Erythroblast (primary cell): Measurements from ENCODE around the gene POLR3A.

ENCODE experiments used
- GATA1 ChIP-seq: IDR thresholded peaks from 2 replicates; pipeline ENCODE4 v1.6.1; 2011; ENCODE audit warnings: low read depth, mild to moderate bottlenecking, control low read depth, low read length, moderate library complexity
- POLR2A ChIP-seq: IDR thresholded peaks from 2 replicates; pipeline ENCODE4 v1.6.1; 2011; ENCODE audit warnings: mild to moderate bottlenecking, low read length

DNA sequence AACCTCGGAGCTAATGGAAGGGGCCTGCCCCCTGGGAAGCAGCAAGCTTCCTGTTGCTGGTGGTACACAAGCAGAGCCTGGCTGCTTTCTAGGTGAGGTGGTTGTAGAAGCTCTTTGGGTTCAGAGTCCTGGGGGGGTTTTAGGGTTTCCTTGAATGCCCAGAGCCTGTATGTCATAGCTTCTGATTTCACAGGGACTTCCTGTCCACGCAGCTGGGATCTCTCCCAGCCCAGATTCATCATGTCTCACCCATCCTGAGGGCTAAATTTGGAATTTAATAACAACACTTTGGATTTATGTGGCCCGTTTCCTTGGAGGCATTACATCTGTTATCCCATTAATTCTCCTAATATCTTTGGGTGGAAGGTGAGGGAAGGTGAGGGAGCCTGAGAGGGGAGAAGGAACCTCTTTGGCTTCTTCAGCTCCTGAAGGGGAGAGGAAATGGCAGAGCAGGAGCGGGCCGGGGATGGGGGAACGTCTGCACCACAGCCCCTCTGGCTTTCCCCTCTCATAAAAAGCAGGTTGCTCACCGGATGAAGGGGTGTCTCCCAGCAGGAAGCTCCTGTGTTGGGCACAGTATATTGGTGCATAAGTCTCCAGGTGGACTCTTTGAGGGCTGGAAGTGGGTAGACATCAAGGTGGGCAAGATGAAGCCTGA, 24.0 kb upstream of the POLR3A start:
- TF ChIP-seq POLR2A (no peak), GATA1 (no peak)
